Prostate gland (tissue), 2 donors: ENCODE data around the gene AQP1.

ENCODE experiments used
- CTCF ChIP-seq, 4 experiments: fragments of 200-600 bp in 2 of 4; fragments of 450-650 bp in 2 of 4; sonication (generic) in 2 of 4; IDR thresholded peaks; 1 replicate in 3 of 4; 2 replicates in 1 of 4; pipeline ENCODE4 v1.5.1; 2016 to 2019; ENCODE audit warnings: antibody characterized with exemption in 4 of 4, mild to moderate bottlenecking in 2 of 4, moderate library complexity in 2 of 4
- POLR2A ChIP-seq: fragments of 450-650 bp; IDR thresholded peaks from one replicate; pipeline ENCODE4 v1.6.1; 2016; ENCODE audit warnings: antibody characterized with exemption, mild to moderate bottlenecking

GRCh38 chr7:30936650-30937245, 25.1 kb downstream of the AQP1 start:
- TF ChIP-seq CTCF (IDR thresholded peaks at IDR 0.05) (no peak), POLR2A (no peak)
